Transverse colon (tissue), 4 donors: ENCODE data around the gene CYSRT1. TPM values are rescaled to one million over a fixed set of nuclear protein-coding genes. Genes with fewer than 3 reads are reported as not detected.
A peak's percentile ranks its signal among the peaks of the same experiment; 100 is the strongest.

ENCODE experiments used
- DNase-seq: peaks from one replicate; pipeline ENCODE4 v3.0.0-alpha.2; 2019
- H3K27ac ChIP-seq, 4 donors: fragments of 200-600 bp; sonication (generic); 2 replicates each; pipeline ENCODE4 v1.5.1; 2016 to 2018; ENCODE audit warnings: inconsistent platforms in 4 of 4
- H3K27me3 ChIP-seq: fragments of 200-600 bp; sonication (generic); 2 replicates; pipeline ENCODE4 v1.5.1; 2017; ENCODE audit warnings: inconsistent platforms
- H3K36me3 ChIP-seq, 4 donors: fragments of 200-600 bp; sonication (generic); 2 replicates each; pipeline ENCODE4 v1.5.1; 2017 to 2019; ENCODE audit warnings: inconsistent platforms in 4 of 4
- H3K4me1 ChIP-seq, 4 donors: fragments of 200-600 bp; sonication (generic); 2 replicates each; pipeline ENCODE4 v1.5.1; 2017 to 2020; ENCODE audit warnings: inconsistent platforms in 4 of 4
- H3K4me3 ChIP-seq, 4 donors: fragments of 200-600 bp; sonication (generic); 1 replicate in 1 of 4; 2 replicates in 3 of 4; pipeline versions ENCODE4 v1.5.1 to v1.6.1; 2017 to 2019; ENCODE audit warnings: inconsistent platforms in 4 of 4
- H3K9me3 ChIP-seq, 2 donors: fragments of 200-600 bp; sonication (generic); 2 replicates each; pipeline ENCODE4 v1.5.1; 2017 to 2019; ENCODE audit warnings: inconsistent platforms in 2 of 2
- CTCF ChIP-seq, 5 experiments: fragments of 200-600 bp in 3 of 5; fragments of 450-650 bp in 2 of 5; sonication (generic) in 3 of 5; IDR thresholded peaks; 1 replicate in 2 of 5; 2 replicates in 3 of 5; pipeline ENCODE4 v1.5.1; 2016 to 2017; ENCODE audit warnings: antibody characterized with exemption in 5 of 5, inconsistent platforms in 3 of 5, mild to moderate bottlenecking in 2 of 5, moderate library complexity in 1 of 5
- EP300 ChIP-seq: sonication (generic); formaldehyde crosslinking; IDR thresholded peaks from one replicate; pipeline ENCODE4 v1.6.1; 2017; ENCODE audit warnings: antibody characterized with exemption, low read depth
- POLR2A ChIP-seq: fragments of 450-650 bp; IDR thresholded peaks from one replicate; pipeline ENCODE4 v1.6.1; 2016; ENCODE audit warnings: antibody characterized with exemption, mild to moderate bottlenecking, moderate library complexity
- POLR2AphosphoS5 ChIP-seq, 3 donors: sonication (generic); formaldehyde crosslinking; IDR thresholded peaks; one replicate each; pipeline ENCODE4 v1.6.1; 2016; ENCODE audit warnings: antibody characterized with exemption in 3 of 3
- WGBS, 2 donors: methylation state at CpG; one replicate each; pipeline ENCODE4 v1.1.5; 2018; ENCODE audit warnings: low coverage in 1 of 2; 5-methylcytosine and 5-hydroxymethylcytosine counted together
- in situ Hi-C, 4 donors: fragments of 200-750 bp; cut with MboI; loops; one replicate each; pipeline versions ENCODE4 v1.15.0 to v1.15.1; 2017; ENCODE audit warnings: low sequenced_read_pairs in 3 of 4, low pct_ligation_motif_present in 1 of 4, low pct_unique_long_range_greater_than_20kb in 1 of 4
- intact Hi-C: fragments of 100-400 bp; cut with DNase I; formaldehyde crosslinking; loops from one replicate; pipeline ENCODE4 v1.15.1; 2023; ENCODE audit warnings: low total_unique reads
- total RNA-seq, 4 donors: library from RNA; depleted of rRNA; stranded (reverse); fragments of >200 nt; gene quantifications; one replicate each; pipeline ENCODE4 v1.1.0, GENCODE V29; 2016

Gene CYSRT1
- total RNA-seq, 4 donors from 2014 or later: not detected

DNA sequence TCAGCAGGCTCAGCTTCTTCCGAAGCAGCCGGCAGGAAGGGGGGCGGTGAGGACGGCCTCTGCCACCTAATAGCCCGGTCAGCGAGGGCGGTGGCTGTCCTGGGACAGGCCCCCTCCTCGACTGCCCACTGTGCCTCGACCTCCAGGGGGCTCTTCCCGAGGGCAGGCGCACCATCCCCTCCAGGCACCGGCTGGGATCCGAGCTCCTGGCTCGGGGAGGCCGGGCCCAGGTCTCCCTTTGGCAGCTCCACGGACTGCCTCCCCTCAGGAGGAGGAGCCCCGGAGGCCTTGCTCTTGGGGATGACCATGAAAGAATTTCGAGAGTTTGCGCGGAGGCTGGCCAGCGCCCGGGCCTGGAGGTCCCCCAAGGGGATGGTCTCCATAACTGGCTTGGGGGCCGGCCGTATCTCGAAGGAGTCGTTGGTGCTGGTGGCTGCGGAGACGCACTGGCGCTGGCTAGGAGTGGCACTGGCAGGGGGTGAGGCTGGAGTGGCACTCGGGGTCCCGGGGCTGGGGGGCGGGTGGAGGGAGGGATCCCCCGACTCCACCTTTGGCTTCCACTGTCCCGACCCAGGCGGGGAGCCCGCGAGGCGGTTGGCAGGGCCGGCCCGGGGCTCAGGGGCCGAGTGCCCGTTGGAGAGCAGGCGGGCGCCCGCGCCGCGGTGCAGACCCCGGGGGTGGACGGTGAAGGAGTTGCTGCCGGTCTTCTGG, 25.4 kb upstream of the CYSRT1 start:
- in situ Hi-C loops (loop anchor here in 1 of 4 donors (25.0 kb wide), 1 partner anchor 87 kb away; the partner anchor contains the start of gene DPP7), intact Hi-C loops (no loop called here)
- no peak for TF ChIP-seq POLR2A
- no peak for TF ChIP-seq POLR2AphosphoS5 (IDR thresholded peaks at IDR 0.05)
- TF ChIP-seq EP300: no peak
- no peak for TF ChIP-seq CTCF (IDR thresholded peaks at IDR 0.05)
- peaks cover 32 to 86% (median 74%) of the 10 kb centered on the region in 4 donors for H3K4me1 ChIP-seq
- 13% methylated on average over 39 of the region's 51 CpGs; no CpG with 5 or more reads in 1 of the 2 donors for WGBS, 2 donors
- H3K4me3 ChIP-seq: peak overlapping the region; percentile 19 to 74 (median 54)
- no peak for DNase-seq
- H3K27me3 ChIP-seq: no peaks in the 10 kb centered on the region
- no peaks in the 10 kb centered on the region for H3K36me3 ChIP-seq
- H3K9me3 ChIP-seq: no peaks in the 10 kb centered on the region
- peak overlapping the region; percentile 82 to 90 (median 88) for H3K27ac ChIP-seq

DNA sequence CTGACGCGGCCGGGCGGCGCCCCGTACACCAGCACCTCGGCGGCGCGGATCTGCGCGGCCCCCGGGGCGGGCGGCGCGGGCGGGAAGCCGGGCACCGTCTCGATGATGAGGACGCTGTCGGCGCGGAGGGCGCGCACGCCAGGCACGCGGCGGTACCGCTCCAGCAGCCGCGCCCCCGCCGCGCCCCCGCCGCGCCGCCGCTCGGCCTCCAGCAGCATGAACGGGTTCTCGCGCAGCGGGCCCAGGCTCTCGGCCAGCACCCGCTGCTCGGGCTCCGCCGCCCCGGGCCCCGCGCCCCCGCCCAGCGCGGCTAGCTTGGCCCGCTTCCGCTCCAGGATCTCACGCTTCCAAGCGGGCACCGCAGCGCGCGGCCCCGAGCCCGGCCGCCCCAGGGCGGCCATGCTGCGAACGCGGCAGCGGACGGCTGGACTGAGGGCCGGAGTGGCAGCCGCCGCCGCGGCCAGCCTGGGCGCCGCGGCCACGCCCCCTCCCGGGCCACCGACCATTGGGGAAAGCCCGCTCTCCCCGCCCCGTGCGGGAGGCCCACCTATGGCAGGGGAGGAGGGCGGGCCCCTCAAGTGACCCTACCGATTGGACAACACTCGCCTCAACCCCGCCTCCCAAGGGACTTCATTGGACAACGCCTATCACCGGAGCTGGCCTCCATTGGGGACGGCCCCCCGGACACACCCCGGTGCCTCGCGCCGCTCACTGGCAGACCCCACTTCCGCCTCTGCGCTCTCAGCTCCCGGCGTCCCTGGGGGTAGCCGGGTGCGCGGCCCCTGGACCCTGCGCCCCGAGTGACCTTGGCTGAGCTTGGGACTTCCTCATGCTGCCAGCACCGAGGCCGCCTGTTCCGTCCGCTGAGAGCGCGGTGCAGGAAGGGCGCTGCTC, 24.4 kb upstream of the CYSRT1 start, which contains the start of gene TPRN:
TSS of gene TPRN (minus strand) at position 431 of the 894 bp plus-strand sequence. CDS start at position 401, 30 bp downstream.
- in situ Hi-C loops (loop anchor here in 1 of 4 donors (25.0 kb wide), 1 partner anchor 88 kb away; the partner anchor contains the start of gene DPP7), intact Hi-C loops (no loop called here)
- Histone ChIP-seq H3K4me1 (peaks cover 34 to 80% (median 71%) of the 10 kb centered on the region in 4 donors), H3K36me3 (no peaks in the 10 kb centered on the region), H3K9me3 (no peaks in the 10 kb centered on the region), H3K4me3 (peak within 1 kb of the TSS; percentile 55 to 74 (median 67)), H3K27me3 (no peaks in the 10 kb centered on the region), H3K27ac (peak within 1 kb of the TSS; percentile 89 to 92 (median 90))
- 2% methylated on average over 18 of the region's 118 CpGs; no CpG with 5 or more reads in 1 of the 2 donors for WGBS, 2 donors
- peak; percentile 76 to 90 (median 79) for TF ChIP-seq POLR2AphosphoS5 (IDR thresholded peaks at IDR 0.05)
- peak; percentile 88 for TF ChIP-seq POLR2A
- TF ChIP-seq EP300: no peak
- peak; percentile 100 for DNase-seq

DNA sequence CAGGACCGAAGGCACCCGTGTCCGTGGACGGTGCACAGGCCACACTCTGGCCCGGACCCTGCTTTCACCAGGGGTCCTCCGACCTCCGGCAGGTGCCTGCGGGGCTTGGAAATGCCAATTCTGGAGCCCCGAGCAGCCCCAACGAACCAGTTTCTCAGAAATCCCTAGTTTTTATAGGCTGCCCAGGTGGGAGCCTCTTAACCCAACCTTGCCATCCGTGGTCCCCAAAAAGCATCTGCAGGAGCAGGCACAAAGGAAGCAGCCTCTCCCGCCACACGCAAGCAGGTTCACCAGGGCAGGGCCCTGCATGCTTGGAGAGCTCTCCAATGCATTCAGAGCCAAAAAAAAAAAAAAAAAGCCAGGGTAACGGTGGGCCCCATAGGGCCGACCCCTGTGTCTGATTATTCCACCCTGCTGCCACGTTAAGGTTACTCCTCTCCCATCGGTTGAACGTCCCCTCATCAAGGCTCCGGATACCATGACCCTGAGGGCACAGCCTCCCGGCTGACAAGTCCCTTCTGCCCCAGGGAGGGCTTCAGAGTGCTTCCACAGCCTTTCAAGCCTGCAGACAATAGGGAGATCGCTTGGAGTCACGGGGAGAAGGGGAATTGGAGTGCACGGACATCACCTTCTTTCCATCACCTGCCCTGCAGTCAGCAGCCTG, 23.6 kb upstream of the CYSRT1 start:
- no peak for TF ChIP-seq POLR2AphosphoS5 (IDR thresholded peaks at IDR 0.05)
- Histone ChIP-seq H3K4me1 (peaks cover 39 to 78% (median 71%) of the 10 kb centered on the region in 4 donors), H3K27me3 (no peaks in the 10 kb centered on the region), H3K9me3 (no peaks in the 10 kb centered on the region), H3K36me3 (no peaks in the 10 kb centered on the region), H3K4me3 (peak overlapping the region; percentile 55 to 74 (median 67)), H3K27ac (peak overlapping the region; percentile 88 to 92 (median 90))
- intact Hi-C loops: no loop called here
- in situ Hi-C loops: loop anchor here in 1 of 4 donors (25.0 kb wide), 1 partner anchor 89 kb away; the partner anchor contains the start of gene DPP7
- DNase-seq: no peak
- WGBS, 2 donors: 19% methylated on average over 16 of the region's 23 CpGs; no CpG with 5 or more reads in 1 of the 2 donors

DNA sequence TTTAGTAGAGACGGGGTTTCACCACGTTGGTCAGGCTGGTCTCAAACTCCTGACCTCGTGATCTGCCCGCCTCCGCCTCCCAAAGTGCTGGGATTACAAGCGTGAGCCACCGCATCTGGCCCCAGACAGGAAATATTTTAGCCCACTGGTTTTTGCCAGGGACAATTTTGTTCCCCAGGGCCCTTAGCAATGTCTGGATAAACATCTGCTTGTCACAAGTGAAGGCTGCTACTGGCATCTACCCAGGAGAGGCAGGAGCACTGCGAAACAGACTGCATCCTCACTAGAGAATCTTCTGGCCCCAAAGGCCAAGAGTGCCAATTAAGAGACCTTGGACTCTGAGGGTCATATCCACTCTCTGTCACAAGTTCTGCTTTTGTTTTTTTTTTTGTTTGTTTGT, 22.0 kb upstream of the CYSRT1 start:
- peaks cover 40 to 70% (median 61%) of the 10 kb centered on the region in 4 donors for H3K4me1 ChIP-seq
- no peak overlapping the region for H3K27ac ChIP-seq
- no peak for DNase-seq
- intact Hi-C loops (no loop called here), in situ Hi-C loops (loop anchor here in 1 of 4 donors (25.0 kb wide), 1 partner anchor 91 kb away; the partner anchor contains the start of gene DPP7)
- H3K27me3 ChIP-seq: no peaks in the 10 kb centered on the region
- 79% methylated on average over 8 of the region's 8 CpGs; no CpG with 5 or more reads in 1 of the 2 donors for WGBS, 2 donors
- no peaks in the 10 kb centered on the region for H3K36me3 ChIP-seq
- TF ChIP-seq CTCF (IDR thresholded peaks at IDR 0.05): no peak
- no peak for TF ChIP-seq POLR2AphosphoS5 (IDR thresholded peaks at IDR 0.05)
- no peak for TF ChIP-seq POLR2A
- no peak for TF ChIP-seq EP300
- no peaks in the 10 kb centered on the region for H3K9me3 ChIP-seq
- H3K4me3 ChIP-seq: no peak overlapping the region
